ENCODE data around the gene CCM2L.

- TF ChIP-seq CTCF (IDR thresholded peaks at IDR 0.05; ENCODE audit: low read length) (no peak), EZH2 (IDR thresholded peaks at IDR 0.05; ENCODE audit: borderline replicate concordance, low read length) (no peak)
Observed at GRCh38 chr20:32013326-32013725, 3.1 kb downstream of the CCM2L start.

Measured in OCI-LY1 (cell line).